GM23338 (cell line): Measurements from ENCODE around the gene STON1.

Experiments
- CREB1 ChIP-seq: fragments of 250-450 bp; sonication (Bioruptor Pico); IDR thresholded peaks from 2 replicates; pipeline ENCODE4 v1.5.0; 2020; ENCODE audit warnings: low read depth, mild to moderate bottlenecking, moderate library complexity
- EZH2 ChIP-seq: fragments of 200-600 bp; sonication (generic); IDR thresholded peaks from one replicate; pipeline ENCODE4 v1.8.0; 2017; ENCODE audit warnings: antibody characterized with exemption, mild to moderate bottlenecking, low read depth; ENCODE audit not compliant: unreplicated experiment
- EZH2phosphoT487 ChIP-seq: fragments of 200-600 bp; sonication (generic); IDR thresholded peaks from one replicate; pipeline ENCODE4 v1.8.1; 2018; ENCODE audit warnings: antibody characterized with exemption; ENCODE audit not compliant: unreplicated experiment
- JUNB ChIP-seq: IDR thresholded peaks from one replicate; pipeline ENCODE4 v1.6.1; 2016; ENCODE audit warnings: antibody characterized with exemption; ENCODE audit not compliant: unreplicated experiment
- NANOG ChIP-seq: IDR thresholded peaks from 2 replicates; pipeline ENCODE4 v1.6.1; 2016; ENCODE audit warnings: antibody characterized with exemption, borderline replicate concordance
- POLR2AphosphoS5 ChIP-seq: IDR thresholded peaks from 2 replicates; pipeline ENCODE4 v1.6.1; 2016; ENCODE audit warnings: antibody characterized with exemption, low read depth
- STAT1 ChIP-seq: IDR thresholded peaks from one replicate; pipeline ENCODE4 v1.6.1; 2016; ENCODE audit warnings: antibody characterized with exemption; ENCODE audit not compliant: unreplicated experiment
- ZNF114 ChIP-seq: fragments of 250-450 bp; sonication (Bioruptor Pico); IDR thresholded peaks from 2 replicates; pipeline ENCODE4 v1.5.0; 2020; ENCODE audit warnings: mild to moderate bottlenecking, moderate library complexity
- ZNF331 ChIP-seq: fragments of 250-450 bp; sonication (Bioruptor Pico); IDR thresholded peaks from 2 replicates; pipeline ENCODE4 v1.5.0; 2020; ENCODE audit warnings: low read depth, mild to moderate bottlenecking, moderate library complexity
- TF ChIP-seq, protein P1 (sequence below): IDR thresholded peaks from 2 replicates; pipeline ENCODE4 v1.6.1; 2016; ENCODE audit warnings: antibody characterized with exemption
- TF ChIP-seq, protein P2 (sequence below), 2 experiments: fragments of 200-600 bp in 1 of 2; sonication (generic) in 1 of 2; conservative IDR thresholded peaks; 2 replicates each; pipeline versions ENCODE4 v1.5.1 to v1.6.1; 2016 to 2017; ENCODE audit warnings: antibody characterized with exemption in 2 of 2, low read depth in 2 of 2, mild to moderate bottlenecking in 2 of 2, moderate library complexity in 1 of 2
- TF ChIP-seq, protein P3 (sequence below): IDR thresholded peaks from one replicate; pipeline ENCODE4 v1.6.1; 2018; ENCODE audit warnings: antibody characterized with exemption; ENCODE audit not compliant: unreplicated experiment
- TF ChIP-seq, protein P4 (sequence below): fragments of 250-450 bp; sonication (Bioruptor Pico); IDR thresholded peaks from 2 replicates; pipeline ENCODE4 v1.5.0; 2020; ENCODE audit warnings: mild to moderate bottlenecking, moderate library complexity

DNA sequence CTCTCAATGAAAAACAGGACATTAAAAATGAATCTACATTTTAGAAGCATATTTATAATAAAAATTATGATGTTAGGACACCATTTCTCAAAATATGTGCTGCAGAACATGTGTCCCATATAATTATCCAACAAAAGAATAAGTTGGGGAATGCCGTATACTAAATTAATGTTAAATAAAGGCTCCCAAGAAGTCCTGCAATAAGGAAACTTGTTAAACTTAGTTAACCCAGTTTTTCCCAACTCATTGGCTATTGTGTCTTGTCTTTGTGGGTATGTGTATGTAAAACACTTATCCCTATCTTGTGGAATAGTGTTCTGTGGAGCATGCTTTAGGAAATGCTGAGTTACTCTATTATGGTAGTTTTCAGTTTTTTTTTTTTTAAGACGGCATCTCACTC, 62.1 kb downstream of the STON1 start:
- TF ChIP-seq POLR2AphosphoS5 (no peak), JUNB (no peak), EZH2phosphoT487 (no peak), CREB1 (CRISPR knock-in tag) (no peak), EZH2 (no peak), ZNF331 (CRISPR knock-in tag) (no peak), ZNF114 (no peak), NANOG (no peak), STAT1 (no peak)
- TF ChIP-seq, protein P1, sequence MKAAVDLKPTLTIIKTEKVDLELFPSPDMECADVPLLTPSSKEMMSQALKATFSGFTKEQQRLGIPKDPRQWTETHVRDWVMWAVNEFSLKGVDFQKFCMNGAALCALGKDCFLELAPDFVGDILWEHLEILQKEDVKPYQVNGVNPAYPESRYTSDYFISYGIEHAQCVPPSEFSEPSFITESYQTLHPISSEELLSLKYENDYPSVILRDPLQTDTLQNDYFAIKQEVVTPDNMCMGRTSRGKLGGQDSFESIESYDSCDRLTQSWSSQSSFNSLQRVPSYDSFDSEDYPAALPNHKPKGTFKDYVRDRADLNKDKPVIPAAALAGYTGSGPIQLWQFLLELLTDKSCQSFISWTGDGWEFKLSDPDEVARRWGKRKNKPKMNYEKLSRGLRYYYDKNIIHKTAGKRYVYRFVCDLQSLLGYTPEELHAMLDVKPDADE, result no peak
- TF ChIP-seq, protein P2, sequence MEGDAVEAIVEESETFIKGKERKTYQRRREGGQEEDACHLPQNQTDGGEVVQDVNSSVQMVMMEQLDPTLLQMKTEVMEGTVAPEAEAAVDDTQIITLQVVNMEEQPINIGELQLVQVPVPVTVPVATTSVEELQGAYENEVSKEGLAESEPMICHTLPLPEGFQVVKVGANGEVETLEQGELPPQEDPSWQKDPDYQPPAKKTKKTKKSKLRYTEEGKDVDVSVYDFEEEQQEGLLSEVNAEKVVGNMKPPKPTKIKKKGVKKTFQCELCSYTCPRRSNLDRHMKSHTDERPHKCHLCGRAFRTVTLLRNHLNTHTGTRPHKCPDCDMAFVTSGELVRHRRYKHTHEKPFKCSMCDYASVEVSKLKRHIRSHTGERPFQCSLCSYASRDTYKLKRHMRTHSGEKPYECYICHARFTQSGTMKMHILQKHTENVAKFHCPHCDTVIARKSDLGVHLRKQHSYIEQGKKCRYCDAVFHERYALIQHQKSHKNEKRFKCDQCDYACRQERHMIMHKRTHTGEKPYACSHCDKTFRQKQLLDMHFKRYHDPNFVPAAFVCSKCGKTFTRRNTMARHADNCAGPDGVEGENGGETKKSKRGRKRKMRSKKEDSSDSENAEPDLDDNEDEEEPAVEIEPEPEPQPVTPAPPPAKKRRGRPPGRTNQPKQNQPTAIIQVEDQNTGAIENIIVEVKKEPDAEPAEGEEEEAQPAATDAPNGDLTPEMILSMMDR (conservative IDR thresholded peaks at IDR 0.05; ENCODE audit: low read depth in 2 of 2), result no peak
- TF ChIP-seq, protein P3, sequence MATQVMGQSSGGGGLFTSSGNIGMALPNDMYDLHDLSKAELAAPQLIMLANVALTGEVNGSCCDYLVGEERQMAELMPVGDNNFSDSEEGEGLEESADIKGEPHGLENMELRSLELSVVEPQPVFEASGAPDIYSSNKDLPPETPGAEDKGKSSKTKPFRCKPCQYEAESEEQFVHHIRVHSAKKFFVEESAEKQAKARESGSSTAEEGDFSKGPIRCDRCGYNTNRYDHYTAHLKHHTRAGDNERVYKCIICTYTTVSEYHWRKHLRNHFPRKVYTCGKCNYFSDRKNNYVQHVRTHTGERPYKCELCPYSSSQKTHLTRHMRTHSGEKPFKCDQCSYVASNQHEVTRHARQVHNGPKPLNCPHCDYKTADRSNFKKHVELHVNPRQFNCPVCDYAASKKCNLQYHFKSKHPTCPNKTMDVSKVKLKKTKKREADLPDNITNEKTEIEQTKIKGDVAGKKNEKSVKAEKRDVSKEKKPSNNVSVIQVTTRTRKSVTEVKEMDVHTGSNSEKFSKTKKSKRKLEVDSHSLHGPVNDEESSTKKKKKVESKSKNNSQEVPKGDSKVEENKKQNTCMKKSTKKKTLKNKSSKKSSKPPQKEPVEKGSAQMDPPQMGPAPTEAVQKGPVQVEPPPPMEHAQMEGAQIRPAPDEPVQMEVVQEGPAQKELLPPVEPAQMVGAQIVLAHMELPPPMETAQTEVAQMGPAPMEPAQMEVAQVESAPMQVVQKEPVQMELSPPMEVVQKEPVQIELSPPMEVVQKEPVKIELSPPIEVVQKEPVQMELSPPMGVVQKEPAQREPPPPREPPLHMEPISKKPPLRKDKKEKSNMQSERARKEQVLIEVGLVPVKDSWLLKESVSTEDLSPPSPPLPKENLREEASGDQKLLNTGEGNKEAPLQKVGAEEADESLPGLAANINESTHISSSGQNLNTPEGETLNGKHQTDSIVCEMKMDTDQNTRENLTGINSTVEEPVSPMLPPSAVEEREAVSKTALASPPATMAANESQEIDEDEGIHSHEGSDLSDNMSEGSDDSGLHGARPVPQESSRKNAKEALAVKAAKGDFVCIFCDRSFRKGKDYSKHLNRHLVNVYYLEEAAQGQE, result no peak
- TF ChIP-seq, protein P4, sequence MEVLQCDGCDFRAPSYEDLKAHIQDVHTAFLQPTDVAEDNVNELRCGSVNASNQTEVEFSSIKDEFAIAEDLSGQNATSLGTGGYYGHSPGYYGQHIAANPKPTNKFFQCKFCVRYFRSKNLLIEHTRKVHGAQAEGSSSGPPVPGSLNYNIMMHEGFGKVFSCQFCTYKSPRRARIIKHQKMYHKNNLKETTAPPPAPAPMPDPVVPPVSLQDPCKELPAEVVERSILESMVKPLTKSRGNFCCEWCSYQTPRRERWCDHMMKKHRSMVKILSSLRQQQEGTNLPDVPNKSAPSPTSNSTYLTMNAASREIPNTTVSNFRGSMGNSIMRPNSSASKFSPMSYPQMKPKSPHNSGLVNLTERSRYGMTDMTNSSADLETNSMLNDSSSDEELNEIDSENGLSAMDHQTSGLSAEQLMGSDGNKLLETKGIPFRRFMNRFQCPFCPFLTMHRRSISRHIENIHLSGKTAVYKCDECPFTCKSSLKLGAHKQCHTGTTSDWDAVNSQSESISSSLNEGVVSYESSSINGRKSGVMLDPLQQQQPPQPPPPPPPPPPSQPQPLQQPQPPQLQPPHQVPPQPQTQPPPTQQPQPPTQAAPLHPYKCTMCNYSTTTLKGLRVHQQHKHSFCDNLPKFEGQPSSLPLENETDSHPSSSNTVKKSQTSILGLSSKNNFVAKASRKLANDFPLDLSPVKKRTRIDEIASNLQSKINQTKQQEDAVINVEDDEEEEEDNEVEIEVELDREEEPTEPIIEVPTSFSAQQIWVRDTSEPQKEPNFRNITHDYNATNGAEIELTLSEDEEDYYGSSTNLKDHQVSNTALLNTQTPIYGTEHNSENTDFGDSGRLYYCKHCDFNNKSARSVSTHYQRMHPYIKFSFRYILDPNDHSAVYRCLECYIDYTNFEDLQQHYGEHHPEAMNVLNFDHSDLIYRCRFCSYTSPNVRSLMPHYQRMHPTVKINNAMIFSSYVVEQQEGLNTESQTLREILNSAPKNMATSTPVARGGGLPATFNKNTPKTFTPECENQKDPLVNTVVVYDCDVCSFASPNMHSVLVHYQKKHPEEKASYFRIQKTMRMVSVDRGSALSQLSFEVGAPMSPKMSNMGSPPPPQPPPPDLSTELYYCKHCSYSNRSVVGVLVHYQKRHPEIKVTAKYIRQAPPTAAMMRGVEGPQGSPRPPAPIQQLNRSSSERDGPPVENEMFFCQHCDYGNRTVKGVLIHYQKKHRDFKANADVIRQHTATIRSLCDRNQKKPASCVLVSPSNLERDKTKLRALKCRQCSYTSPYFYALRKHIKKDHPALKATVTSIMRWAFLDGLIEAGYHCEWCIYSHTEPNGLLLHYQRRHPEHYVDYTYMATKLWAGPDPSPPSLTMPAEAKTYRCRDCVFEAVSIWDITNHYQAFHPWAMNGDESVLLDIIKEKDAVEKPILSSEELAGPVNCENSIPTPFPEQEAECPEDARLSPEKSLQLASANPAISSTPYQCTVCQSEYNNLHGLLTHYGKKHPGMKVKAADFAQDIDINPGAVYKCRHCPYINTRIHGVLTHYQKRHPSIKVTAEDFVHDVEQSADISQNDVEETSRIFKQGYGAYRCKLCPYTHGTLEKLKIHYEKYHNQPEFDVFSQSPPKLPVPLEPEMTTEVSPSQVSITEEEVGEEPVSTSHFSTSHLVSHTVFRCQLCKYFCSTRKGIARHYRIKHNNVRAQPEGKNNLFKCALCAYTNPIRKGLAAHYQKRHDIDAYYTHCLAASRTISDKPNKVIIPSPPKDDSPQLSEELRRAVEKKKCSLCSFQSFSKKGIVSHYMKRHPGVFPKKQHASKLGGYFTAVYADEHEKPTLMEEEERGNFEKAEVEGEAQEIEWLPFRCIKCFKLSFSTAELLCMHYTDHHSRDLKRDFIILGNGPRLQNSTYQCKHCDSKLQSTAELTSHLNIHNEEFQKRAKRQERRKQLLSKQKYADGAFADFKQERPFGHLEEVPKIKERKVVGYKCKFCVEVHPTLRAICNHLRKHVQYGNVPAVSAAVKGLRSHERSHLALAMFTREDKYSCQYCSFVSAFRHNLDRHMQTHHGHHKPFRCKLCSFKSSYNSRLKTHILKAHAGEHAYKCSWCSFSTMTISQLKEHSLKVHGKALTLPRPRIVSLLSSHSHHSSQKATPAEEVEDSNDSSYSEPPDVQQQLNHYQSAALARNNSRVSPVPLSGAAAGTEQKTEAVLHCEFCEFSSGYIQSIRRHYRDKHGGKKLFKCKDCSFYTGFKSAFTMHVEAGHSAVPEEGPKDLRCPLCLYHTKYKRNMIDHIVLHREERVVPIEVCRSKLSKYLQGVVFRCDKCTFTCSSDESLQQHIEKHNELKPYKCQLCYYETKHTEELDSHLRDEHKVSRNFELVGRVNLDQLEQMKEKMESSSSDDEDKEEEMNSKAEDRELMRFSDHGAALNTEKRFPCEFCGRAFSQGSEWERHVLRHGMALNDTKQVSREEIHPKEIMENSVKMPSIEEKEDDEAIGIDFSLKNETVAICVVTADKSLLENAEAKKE, result no peak
